ENCODE results near the gene GPRC5B.

DNA sequence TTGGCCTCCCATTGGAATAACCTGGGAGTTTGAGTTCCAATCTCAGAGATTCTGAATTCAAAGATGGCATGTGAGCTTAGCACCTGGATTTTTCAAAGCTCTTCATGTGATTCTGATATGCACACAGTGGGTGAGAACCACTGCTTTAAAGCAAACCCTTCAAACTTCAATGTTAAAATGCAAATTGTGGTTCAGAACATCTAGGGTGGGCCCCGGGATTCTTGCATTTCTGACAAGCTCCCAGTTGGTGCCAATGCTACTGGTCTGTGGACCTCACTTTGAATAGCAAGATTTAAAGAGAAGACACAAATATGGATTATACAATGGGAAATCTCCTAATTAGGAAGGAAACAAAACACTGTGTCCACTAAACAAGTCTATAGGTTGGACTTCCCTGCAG is 43.8 kb upstream of the GPRC5B start:
- no peak for TF ChIP-seq CEBPB (IDR thresholded peaks at IDR 0.05)
- TF ChIP-seq, protein P1, sequence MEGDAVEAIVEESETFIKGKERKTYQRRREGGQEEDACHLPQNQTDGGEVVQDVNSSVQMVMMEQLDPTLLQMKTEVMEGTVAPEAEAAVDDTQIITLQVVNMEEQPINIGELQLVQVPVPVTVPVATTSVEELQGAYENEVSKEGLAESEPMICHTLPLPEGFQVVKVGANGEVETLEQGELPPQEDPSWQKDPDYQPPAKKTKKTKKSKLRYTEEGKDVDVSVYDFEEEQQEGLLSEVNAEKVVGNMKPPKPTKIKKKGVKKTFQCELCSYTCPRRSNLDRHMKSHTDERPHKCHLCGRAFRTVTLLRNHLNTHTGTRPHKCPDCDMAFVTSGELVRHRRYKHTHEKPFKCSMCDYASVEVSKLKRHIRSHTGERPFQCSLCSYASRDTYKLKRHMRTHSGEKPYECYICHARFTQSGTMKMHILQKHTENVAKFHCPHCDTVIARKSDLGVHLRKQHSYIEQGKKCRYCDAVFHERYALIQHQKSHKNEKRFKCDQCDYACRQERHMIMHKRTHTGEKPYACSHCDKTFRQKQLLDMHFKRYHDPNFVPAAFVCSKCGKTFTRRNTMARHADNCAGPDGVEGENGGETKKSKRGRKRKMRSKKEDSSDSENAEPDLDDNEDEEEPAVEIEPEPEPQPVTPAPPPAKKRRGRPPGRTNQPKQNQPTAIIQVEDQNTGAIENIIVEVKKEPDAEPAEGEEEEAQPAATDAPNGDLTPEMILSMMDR (IDR thresholded peaks at IDR 0.05) = no peak
- TF ChIP-seq, protein P2, sequence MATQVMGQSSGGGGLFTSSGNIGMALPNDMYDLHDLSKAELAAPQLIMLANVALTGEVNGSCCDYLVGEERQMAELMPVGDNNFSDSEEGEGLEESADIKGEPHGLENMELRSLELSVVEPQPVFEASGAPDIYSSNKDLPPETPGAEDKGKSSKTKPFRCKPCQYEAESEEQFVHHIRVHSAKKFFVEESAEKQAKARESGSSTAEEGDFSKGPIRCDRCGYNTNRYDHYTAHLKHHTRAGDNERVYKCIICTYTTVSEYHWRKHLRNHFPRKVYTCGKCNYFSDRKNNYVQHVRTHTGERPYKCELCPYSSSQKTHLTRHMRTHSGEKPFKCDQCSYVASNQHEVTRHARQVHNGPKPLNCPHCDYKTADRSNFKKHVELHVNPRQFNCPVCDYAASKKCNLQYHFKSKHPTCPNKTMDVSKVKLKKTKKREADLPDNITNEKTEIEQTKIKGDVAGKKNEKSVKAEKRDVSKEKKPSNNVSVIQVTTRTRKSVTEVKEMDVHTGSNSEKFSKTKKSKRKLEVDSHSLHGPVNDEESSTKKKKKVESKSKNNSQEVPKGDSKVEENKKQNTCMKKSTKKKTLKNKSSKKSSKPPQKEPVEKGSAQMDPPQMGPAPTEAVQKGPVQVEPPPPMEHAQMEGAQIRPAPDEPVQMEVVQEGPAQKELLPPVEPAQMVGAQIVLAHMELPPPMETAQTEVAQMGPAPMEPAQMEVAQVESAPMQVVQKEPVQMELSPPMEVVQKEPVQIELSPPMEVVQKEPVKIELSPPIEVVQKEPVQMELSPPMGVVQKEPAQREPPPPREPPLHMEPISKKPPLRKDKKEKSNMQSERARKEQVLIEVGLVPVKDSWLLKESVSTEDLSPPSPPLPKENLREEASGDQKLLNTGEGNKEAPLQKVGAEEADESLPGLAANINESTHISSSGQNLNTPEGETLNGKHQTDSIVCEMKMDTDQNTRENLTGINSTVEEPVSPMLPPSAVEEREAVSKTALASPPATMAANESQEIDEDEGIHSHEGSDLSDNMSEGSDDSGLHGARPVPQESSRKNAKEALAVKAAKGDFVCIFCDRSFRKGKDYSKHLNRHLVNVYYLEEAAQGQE (IDR thresholded peaks at IDR 0.05) = no peak
- TF ChIP-seq MYC (IDR thresholded peaks at IDR 0.05; ENCODE audit: borderline replicate concordance, low read length) = no peak
- no peak for TF ChIP-seq POLR2AphosphoS2 (conservative IDR thresholded peaks at IDR 0.05; ENCODE audit: low read length)
- TF ChIP-seq POLR2A (IDR thresholded peaks at IDR 0.05; ENCODE audit: low read length) = no peak
- no peak for TF ChIP-seq NFE2L2 (conservative IDR thresholded peaks at IDR 0.05; ENCODE audit: low read length)
- no peak for TF ChIP-seq ESRRA (IDR thresholded peaks at IDR 0.05; ENCODE audit: borderline replicate concordance, low read length)
- no peak for TF ChIP-seq RARB (CRISPR knock-in tag; IDR thresholded peaks at IDR 0.05)
- TF ChIP-seq KDM5A (IDR thresholded peaks at IDR 0.05) = no peak
- TF ChIP-seq CHD2 (IDR thresholded peaks at IDR 0.05; ENCODE audit: low read length, partially characterized antibody) = no peak
- no peak for TF ChIP-seq JUN (IDR thresholded peaks at IDR 0.05)
- TF ChIP-seq EP300 (IDR thresholded peaks at IDR 0.05) = no peak
- TF ChIP-seq RAD21 (conservative IDR thresholded peaks at IDR 0.05 in 1 of 2, IDR thresholded peaks at IDR 0.05 in 1 of 2) = no peak
